Activated T-helper 2 cell treated with anti-CD3 and anti-CD28 coated beads, Interferon-gamma antibody, Interleukin-2, Interleukin-4, amounts not matched to agents 10 μg/mL and 5 μg/mL and 100 μg/mL, durations not matched to agents 14 hours and 24 hours and 36 hours (primary cell): ENCODE measurements around the gene DHX35. TPM values are rescaled to one million over a fixed set of nuclear protein-coding genes. Genes with fewer than 3 reads are reported as not detected.

Experiments used
- DNase-seq: peaks from one replicate; pipeline ENCODE4 v3.0.0; 2021; ENCODE audit warnings: low spot score
- H3K27ac Mint-ChIP-seq: one replicate; pipeline ENCODE4 v1.8.0; 2021; ENCODE audit warnings: mixed read lengths
- H3K27me3 Mint-ChIP-seq: one replicate; pipeline ENCODE4 v1.8.0; 2021; ENCODE audit warnings: low read depth, mixed read lengths
- H3K36me3 Mint-ChIP-seq: one replicate; pipeline ENCODE4 v1.8.0; 2021; ENCODE audit warnings: low read depth, mixed read lengths
- H3K4me1 Mint-ChIP-seq: one replicate; pipeline ENCODE4 v1.8.0; 2021; ENCODE audit warnings: low read depth, mixed read lengths
- H3K4me3 Mint-ChIP-seq: one replicate; pipeline ENCODE4 v1.8.0; 2021; ENCODE audit warnings: low read depth, mild to moderate bottlenecking, moderate library complexity, mixed read lengths
- H3K9me3 Mint-ChIP-seq: one replicate; pipeline ENCODE4 v1.8.0; 2021; ENCODE audit warnings: mixed read lengths
- intact Hi-C: fragments of 100-400 bp; cut with micrococcal nuclease; formaldehyde crosslinking; loops from one replicate; pipeline ENCODE4 v1.15.1; 2023
- total RNA-seq: library from RNA; stranded (reverse); gene quantifications from 2 replicates; pipeline ENCODE4 v1.2.3, GENCODE V29; 2022

DHX35 gene
- total RNA-seq, 1 donor from 2014 or later = 14.8 TPM

DNA sequence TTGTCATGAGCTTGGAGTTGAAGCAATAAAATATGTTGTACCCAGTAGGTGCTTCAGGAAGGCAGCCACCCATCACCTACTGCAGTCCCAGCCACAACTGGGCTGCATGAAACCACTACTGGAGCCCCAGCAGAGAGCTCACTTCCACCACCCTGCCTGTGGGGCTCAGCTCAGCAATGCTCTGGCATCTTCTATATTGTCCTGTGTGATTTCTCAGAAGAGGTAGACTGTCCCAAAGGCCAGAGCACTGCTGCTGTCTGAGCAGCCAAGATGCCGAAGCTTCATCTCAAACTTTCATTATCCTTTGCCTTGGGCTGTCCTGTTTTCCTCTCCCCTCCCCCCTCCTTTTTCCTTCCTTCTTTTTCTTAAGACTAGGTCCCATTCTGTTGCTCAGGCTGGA is 126.9 kb downstream of the DHX35 start:
- H3K36me3 Mint-ChIP-seq = no peaks in the 10 kb centered on the region
- H3K4me3 Mint-ChIP-seq = no peak overlapping the region
- intact Hi-C loops = no loop called here
- no peak for DNase-seq
- no peaks in the 10 kb centered on the region for H3K4me1 Mint-ChIP-seq
- H3K9me3 Mint-ChIP-seq = peaks cover 8% of the 10 kb centered on the region
- H3K27me3 Mint-ChIP-seq = peaks cover 8% of the 10 kb centered on the region
- H3K27ac Mint-ChIP-seq = peak overlapping the region; percentile 29

Other genes starting within 250 kb of the DHX35 start
- not detected in 2 replicates for gene SLC32A1, start 237.9 kb upstream of the DHX35 start, total RNA-seq
- gene ACTR5, start 213.9 kb upstream of the DHX35 start, total RNA-seq = 12.1 and 13.2 TPM in 2 replicates
- 109 and 111 TPM in 2 replicates for gene PPP1R16B, start 156.6 kb upstream of the DHX35 start, total RNA-seq
- 15.4 and 15.6 TPM in 2 replicates for gene FAM83D, start 35.9 kb upstream of the DHX35 start, total RNA-seq